ENCODE data around the gene KRT38.

Gene KRT38

DNA sequence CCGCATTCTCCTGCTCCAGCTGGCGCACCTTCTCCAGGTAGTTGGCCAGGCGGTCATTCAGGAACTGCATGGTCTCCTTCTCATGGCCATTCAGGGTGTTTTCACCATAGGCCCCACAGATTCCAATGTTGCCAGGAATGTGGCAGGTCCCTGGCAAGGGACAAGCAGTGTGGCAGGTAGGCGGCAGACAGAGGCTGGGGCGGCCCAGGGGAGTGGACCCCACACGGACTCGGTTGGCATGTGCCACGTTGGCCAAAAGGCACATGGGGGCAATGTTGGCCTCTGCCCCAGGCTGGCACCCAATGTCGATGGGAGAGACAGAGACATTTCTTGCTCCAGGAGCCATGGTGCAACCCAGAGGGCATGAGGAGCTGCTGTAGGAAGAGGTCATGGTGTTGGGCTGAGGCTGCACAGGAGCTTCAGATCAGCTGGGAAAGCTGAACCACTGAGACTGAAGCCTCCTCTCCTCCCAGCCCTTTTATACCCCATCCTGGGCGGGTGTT lies at the start of gene KRT38:
Gene KRT38 (minus strand): TSS at position 453 of the 503 bp plus-strand sequence. CDS start 62 bp downstream, at position 391.
- Histone ChIP-seq H3K9me3 (ENCODE audit: severe bottlenecking) (no peaks in the 10 kb centered on the region), H3K27me3 (ENCODE audit: insufficient read depth, poor library complexity, severe bottlenecking) (no peaks in the 10 kb centered on the region), H3K4me3 (ENCODE audit: severe bottlenecking) (no peak within 1 kb of the TSS), H3K27ac (ENCODE audit: poor library complexity, severe bottlenecking) (no peak within 1 kb of the TSS), H3K36me3 (ENCODE audit: low read depth) (no peaks in the 10 kb centered on the region), H3K4me1 (ENCODE audit: insufficient read depth, poor library complexity, severe bottlenecking) (no peaks in the 10 kb centered on the region)
- ATAC-seq (ENCODE audit: low read depth), result no peak
- DNase-seq (ENCODE audit: low spot score), result no peak
- TF ChIP-seq, protein P1, sequence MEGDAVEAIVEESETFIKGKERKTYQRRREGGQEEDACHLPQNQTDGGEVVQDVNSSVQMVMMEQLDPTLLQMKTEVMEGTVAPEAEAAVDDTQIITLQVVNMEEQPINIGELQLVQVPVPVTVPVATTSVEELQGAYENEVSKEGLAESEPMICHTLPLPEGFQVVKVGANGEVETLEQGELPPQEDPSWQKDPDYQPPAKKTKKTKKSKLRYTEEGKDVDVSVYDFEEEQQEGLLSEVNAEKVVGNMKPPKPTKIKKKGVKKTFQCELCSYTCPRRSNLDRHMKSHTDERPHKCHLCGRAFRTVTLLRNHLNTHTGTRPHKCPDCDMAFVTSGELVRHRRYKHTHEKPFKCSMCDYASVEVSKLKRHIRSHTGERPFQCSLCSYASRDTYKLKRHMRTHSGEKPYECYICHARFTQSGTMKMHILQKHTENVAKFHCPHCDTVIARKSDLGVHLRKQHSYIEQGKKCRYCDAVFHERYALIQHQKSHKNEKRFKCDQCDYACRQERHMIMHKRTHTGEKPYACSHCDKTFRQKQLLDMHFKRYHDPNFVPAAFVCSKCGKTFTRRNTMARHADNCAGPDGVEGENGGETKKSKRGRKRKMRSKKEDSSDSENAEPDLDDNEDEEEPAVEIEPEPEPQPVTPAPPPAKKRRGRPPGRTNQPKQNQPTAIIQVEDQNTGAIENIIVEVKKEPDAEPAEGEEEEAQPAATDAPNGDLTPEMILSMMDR (IDR thresholded peaks at IDR 0.05; ENCODE audit: poor library complexity, severe bottlenecking), result no peak

DNA sequence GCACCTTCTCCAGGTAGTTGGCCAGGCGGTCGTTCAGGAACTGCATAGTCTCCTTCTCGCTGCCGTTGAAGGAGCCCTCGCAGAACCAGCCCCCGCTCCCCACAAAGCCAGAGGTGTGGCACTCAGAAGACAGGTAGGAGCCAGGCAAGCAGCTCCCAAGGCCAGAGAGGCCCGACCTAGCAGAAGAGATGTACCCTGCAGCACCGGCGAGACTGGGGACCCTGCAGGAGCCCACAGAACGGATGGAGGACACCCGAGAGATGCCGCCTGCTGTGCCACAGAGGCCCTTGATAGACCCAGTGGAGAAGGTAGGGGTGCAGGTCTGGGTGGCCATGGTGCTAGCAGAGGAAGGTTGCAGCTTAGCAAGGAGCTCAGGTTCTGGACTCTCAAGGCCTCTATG lies 48.7 kb upstream of the KRT38 start, which contains the start of gene KRT36:
Gene KRT36 (minus strand): TSS at position 380 of the 400 bp plus-strand sequence. CDS start 46 bp downstream, at position 334.
- H3K4me3 ChIP-seq (ENCODE audit: severe bottlenecking), result no peak within 1 kb of the TSS
- ATAC-seq (ENCODE audit: low read depth), result no peak
- H3K27ac ChIP-seq (ENCODE audit: poor library complexity, severe bottlenecking), result no peak within 1 kb of the TSS
- TF ChIP-seq, protein P1 (IDR thresholded peaks at IDR 0.05; ENCODE audit: poor library complexity, severe bottlenecking), result no peak
- no peaks in the 10 kb centered on the region for H3K9me3 ChIP-seq (ENCODE audit: severe bottlenecking)
- no peaks in the 10 kb centered on the region for H3K36me3 ChIP-seq (ENCODE audit: low read depth)
- no peaks in the 10 kb centered on the region for H3K27me3 ChIP-seq (ENCODE audit: insufficient read depth, poor library complexity, severe bottlenecking)
- peaks cover 3% of the 10 kb centered on the region for H3K4me1 ChIP-seq (ENCODE audit: insufficient read depth, poor library complexity, severe bottlenecking)
- DNase-seq (ENCODE audit: low spot score), result no peak

DNA sequence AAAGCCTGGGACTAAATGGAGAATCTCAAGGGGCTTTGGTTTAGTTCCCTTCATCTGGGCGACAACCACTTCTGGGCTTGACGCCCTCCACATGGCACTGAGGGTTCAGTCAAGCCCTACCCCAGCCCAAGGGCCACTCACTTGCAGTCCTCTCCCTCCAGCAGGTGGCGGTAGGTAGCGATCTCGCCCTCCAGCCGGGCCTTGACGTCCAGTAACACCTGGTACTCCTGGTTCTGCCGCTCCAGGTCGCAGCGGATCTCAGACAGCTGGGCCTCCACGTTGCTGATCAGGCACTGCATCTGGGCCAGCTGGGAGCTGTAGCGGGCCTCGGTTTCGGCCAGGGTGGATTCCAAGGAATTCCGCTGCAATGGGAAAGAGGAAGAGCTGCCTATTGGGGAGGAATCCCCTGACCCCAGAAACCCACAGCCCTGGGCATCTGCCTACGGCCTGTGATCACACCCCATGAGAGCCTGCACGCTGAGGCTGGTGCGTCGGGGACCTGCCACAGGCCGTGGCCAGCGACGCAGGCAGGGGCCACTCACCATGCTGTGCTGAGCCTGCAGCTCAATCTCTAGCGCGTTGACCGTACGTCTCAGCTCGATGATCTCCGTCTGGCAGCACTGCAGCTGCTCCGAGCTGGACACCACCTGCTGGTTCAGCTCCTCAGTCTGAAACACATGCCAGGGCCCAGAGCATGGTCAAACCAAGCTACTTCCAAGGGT lies 46.2 kb upstream of the KRT38 start:
- Histone ChIP-seq H3K9me3 (ENCODE audit: severe bottlenecking) (no peaks in the 10 kb centered on the region), H3K4me1 (ENCODE audit: insufficient read depth, poor library complexity, severe bottlenecking) (no peaks in the 10 kb centered on the region), H3K27me3 (ENCODE audit: insufficient read depth, poor library complexity, severe bottlenecking) (no peaks in the 10 kb centered on the region), H3K27ac (ENCODE audit: poor library complexity, severe bottlenecking) (no peak overlapping the region), H3K4me3 (ENCODE audit: severe bottlenecking) (no peak overlapping the region), H3K36me3 (ENCODE audit: low read depth) (no peaks in the 10 kb centered on the region)
- DNase-seq (ENCODE audit: low spot score) (no peak), ATAC-seq (ENCODE audit: low read depth) (no peak)
- TF ChIP-seq, protein P1 (IDR thresholded peaks at IDR 0.05; ENCODE audit: poor library complexity, severe bottlenecking), result no peak

DNA sequence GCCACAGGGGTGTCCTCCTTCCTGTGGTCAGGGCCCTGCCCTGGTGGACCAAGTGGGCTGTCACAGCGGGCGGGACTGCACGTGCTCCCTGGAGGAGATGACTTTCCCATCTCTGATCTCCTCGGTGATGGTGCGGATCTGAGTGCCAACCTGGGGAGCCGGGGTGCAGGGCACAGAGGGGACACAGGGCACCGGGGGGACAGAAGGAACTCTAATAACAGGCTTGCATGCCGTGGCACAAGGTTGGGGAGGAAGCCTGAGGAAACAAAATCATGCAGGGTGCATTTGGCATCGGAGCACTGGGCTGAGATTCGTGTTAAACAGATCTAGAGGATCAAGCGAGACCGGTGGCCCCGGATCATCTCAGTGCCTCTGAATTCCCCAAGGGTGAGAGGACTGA lies 45.5 kb upstream of the KRT38 start:
- ATAC-seq (ENCODE audit: low read depth) (no peak), DNase-seq (ENCODE audit: low spot score) (no peak)
- TF ChIP-seq, protein P1 (IDR thresholded peaks at IDR 0.05; ENCODE audit: poor library complexity, severe bottlenecking), result no peak
- H3K4me1 ChIP-seq (ENCODE audit: insufficient read depth, poor library complexity, severe bottlenecking), result no peaks in the 10 kb centered on the region
- no peaks in the 10 kb centered on the region for H3K36me3 ChIP-seq (ENCODE audit: low read depth)
- no peaks in the 10 kb centered on the region for H3K27me3 ChIP-seq (ENCODE audit: insufficient read depth, poor library complexity, severe bottlenecking)
- H3K4me3 ChIP-seq (ENCODE audit: severe bottlenecking), result no peak overlapping the region
- no peaks in the 10 kb centered on the region for H3K9me3 ChIP-seq (ENCODE audit: severe bottlenecking)
- no peak overlapping the region for H3K27ac ChIP-seq (ENCODE audit: poor library complexity, severe bottlenecking)
